Smooth muscle cell of the pulmonary artery (primary cell): ENCODE results near the gene FAM114A2. TPM values are rescaled to one million over a fixed set of nuclear protein-coding genes. Genes with fewer than 3 reads are reported as not detected.

Experiments
- total RNA-seq: library from RNA; depleted of rRNA; stranded (reverse); fragments of >200 nt; gene quantifications from 2 replicates; pipeline ENCODE4 v1.2.3, GENCODE V29; 2014

The FAM114A2 gene
- total RNA-seq, result 37.3 and 39.9 TPM in 2 replicates

DNA sequence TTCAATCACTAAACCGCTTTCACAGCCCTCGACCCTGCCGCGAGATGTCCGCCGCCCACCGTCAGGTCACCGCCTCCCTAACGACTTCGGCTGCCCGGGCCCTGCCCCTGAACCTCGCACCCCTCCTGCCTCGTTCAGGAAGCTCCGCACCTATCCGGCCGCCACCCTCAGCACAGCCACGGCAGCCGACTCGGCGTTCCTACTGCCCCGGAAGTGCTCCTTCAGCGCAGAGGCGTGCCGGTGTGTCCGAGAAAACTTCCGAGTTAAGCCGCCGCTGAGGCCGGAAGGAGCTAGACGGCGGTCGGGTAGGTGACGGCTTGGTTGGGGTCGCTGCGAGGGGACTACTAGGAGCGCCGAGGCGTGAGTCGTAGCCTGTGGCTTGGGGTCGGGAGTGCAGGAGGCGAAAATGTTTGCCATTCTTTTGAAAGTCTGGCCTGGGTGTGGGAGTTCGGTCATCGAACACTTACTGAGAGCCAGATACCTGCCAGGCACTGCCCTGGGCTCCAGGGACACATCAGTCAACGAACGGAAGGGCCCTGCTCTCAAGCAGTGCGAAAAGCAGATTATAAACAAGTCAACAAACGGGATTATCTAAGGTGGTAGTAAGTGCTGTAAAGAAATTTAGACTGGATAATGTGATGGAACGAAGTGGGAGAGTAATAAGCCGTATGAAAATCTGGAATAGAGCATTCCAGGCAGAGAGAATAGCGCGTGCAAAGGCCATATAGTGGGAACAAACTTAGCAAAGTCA, at the start of gene FAM114A2, which contains the start of gene MFAP3:
Gene FAM114A2 (minus strand): TSS at position 204 of the 751 bp plus-strand sequence. CDS start 3,957 bp downstream, outside the sequence.
Gene MFAP3 (plus strand): TSS at position 261 of the 751 bp plus-strand sequence. CDS start 10,756 bp downstream, outside the sequence.

Other genes starting within 250 kb of the FAM114A2 start
- 70.3 and 90.9 TPM in 2 replicates for gene MFAP3, start 57 bp upstream of the FAM114A2 start, total RNA-seq
- gene GALNT10, start 151.8 kb upstream of the FAM114A2 start, total RNA-seq, result 47.0 and 134 TPM in 2 replicates